Memory B cell (primary cell): ENCODE data around the gene PLB1.

ENCODE experiments used
- ATAC-seq: fragments of 150-1000 bp; cut with Tn5 transposase; 2 replicates; pipeline ENCODE4 v1.10.0; 2021; ENCODE audit warnings: low read depth, mild to moderate bottlenecking, moderate library complexity
- DNase-seq, 2 donors: peaks; one replicate each; pipeline ENCODE4 v3.0.0; 2022; ENCODE audit warnings: low spot score in 2 of 2
- H3K27ac Mint-ChIP-seq: one replicate; pipeline ENCODE4 v1.8.0; 2022; ENCODE audit warnings: mild to moderate bottlenecking, moderate library complexity, mixed read lengths
- H3K27me3 Mint-ChIP-seq: one replicate; pipeline ENCODE4 v1.8.0; 2022; ENCODE audit warnings: mixed read lengths
- H3K36me3 Mint-ChIP-seq: one replicate; pipeline ENCODE4 v1.8.0; 2022; ENCODE audit warnings: mild to moderate bottlenecking, mixed read lengths
- H3K4me1 Mint-ChIP-seq: one replicate; pipeline ENCODE4 v1.8.0; 2022; ENCODE audit warnings: mixed read lengths
- H3K4me3 Mint-ChIP-seq: one replicate; pipeline ENCODE4 v1.8.0; 2022; ENCODE audit warnings: mild to moderate bottlenecking, moderate library complexity, mixed read lengths
- H3K9me3 Mint-ChIP-seq: one replicate; pipeline ENCODE4 v1.8.0; 2022; ENCODE audit warnings: mixed read lengths

PLB1 gene

GRCh38 chr2:28645553-28645952 is 149.7 kb downstream of the PLB1 start:
- Mint-ChIP-seq H3K4me1 (peaks cover 8% of the 10 kb centered on the region), H3K9me3 (no peaks in the 10 kb centered on the region), H3K27me3 (no peaks in the 10 kb centered on the region), H3K27ac (no peak overlapping the region), H3K4me3 (no peak overlapping the region), H3K36me3 (no peaks in the 10 kb centered on the region)
- no peak for DNase-seq
- no peak for ATAC-seq

- H3K27me3 Mint-ChIP-seq = no peaks in the 10 kb centered on the region
- peak; percentile 73 for ATAC-seq
- H3K4me1 Mint-ChIP-seq = peaks cover 8% of the 10 kb centered on the region
- H3K9me3 Mint-ChIP-seq = no peaks in the 10 kb centered on the region
- H3K36me3 Mint-ChIP-seq = no peaks in the 10 kb centered on the region
- DNase-seq = no peak
- H3K27ac Mint-ChIP-seq = no peak overlapping the region
- no peak overlapping the region for H3K4me3 Mint-ChIP-seq
Observed at GRCh38 chr2:28647682-28648081, 151.8 kb downstream of the PLB1 start.

- ATAC-seq = peak; percentile 28
- H3K4me3 Mint-ChIP-seq = no peak overlapping the region
- H3K9me3 Mint-ChIP-seq = no peaks in the 10 kb centered on the region
Observed at GRCh38 chr2:28648147-28648546, 152.3 kb downstream of the PLB1 start.

GRCh38 chr2:28648671-28649395 is 153.0 kb downstream of the PLB1 start:
- ATAC-seq (no peak), DNase-seq (no peak)
- peak overlapping the region; percentile 45 for H3K27ac Mint-ChIP-seq
- no peak overlapping the region for H3K4me3 Mint-ChIP-seq
- peaks cover 8% of the 10 kb centered on the region for H3K4me1 Mint-ChIP-seq
- H3K36me3 Mint-ChIP-seq = no peaks in the 10 kb centered on the region
- H3K27me3 Mint-ChIP-seq = no peaks in the 10 kb centered on the region
- no peaks in the 10 kb centered on the region for H3K9me3 Mint-ChIP-seq

More at GRCh38 chr2:28648147-28648546, 152.3 kb downstream of the PLB1 start:
- H3K27me3 Mint-ChIP-seq = no peaks in the 10 kb centered on the region
- peaks cover 8% of the 10 kb centered on the region for H3K4me1 Mint-ChIP-seq
- H3K27ac Mint-ChIP-seq = peak overlapping the region; percentile 45
- no peaks in the 10 kb centered on the region for H3K36me3 Mint-ChIP-seq
- no peak for DNase-seq

- no peak overlapping the region for H3K27ac Mint-ChIP-seq
- DNase-seq = no peak
Observed at GRCh38 chr2:28649481-28650265, 153.8 kb downstream of the PLB1 start.

GRCh38 chr2:28650266-28650584 is 154.4 kb downstream of the PLB1 start:
- H3K27ac Mint-ChIP-seq = no peak overlapping the region

More at GRCh38 chr2:28649481-28650265, 153.8 kb downstream of the PLB1 start:
- H3K4me1 Mint-ChIP-seq = peaks cover 8% of the 10 kb centered on the region
- H3K27me3 Mint-ChIP-seq = no peaks in the 10 kb centered on the region
- no peaks in the 10 kb centered on the region for H3K36me3 Mint-ChIP-seq
- no peak for ATAC-seq
- H3K4me3 Mint-ChIP-seq = no peak overlapping the region
- no peaks in the 10 kb centered on the region for H3K9me3 Mint-ChIP-seq

GRCh38 chr2:28652217-28652616 is 156.4 kb downstream of the PLB1 start:
- DNase-seq (no peak), ATAC-seq (no peak)
- H3K4me3 Mint-ChIP-seq = no peak overlapping the region
- H3K4me1 Mint-ChIP-seq = peaks cover 11% of the 10 kb centered on the region
- no peaks in the 10 kb centered on the region for H3K36me3 Mint-ChIP-seq
- H3K27me3 Mint-ChIP-seq = peaks cover 2% of the 10 kb centered on the region
- no peak overlapping the region for H3K27ac Mint-ChIP-seq
- H3K9me3 Mint-ChIP-seq = no peaks in the 10 kb centered on the region

More at GRCh38 chr2:28650266-28650584, 154.4 kb downstream of the PLB1 start:
- H3K4me1 Mint-ChIP-seq = peaks cover 8% of the 10 kb centered on the region
- no peak overlapping the region for H3K4me3 Mint-ChIP-seq
- H3K9me3 Mint-ChIP-seq = no peaks in the 10 kb centered on the region
- no peaks in the 10 kb centered on the region for H3K27me3 Mint-ChIP-seq
- H3K36me3 Mint-ChIP-seq = no peaks in the 10 kb centered on the region
- DNase-seq (no peak), ATAC-seq (no peak)

GRCh38 chr2:28653892-28654662 is 158.2 kb downstream of the PLB1 start:
- no peaks in the 10 kb centered on the region for H3K9me3 Mint-ChIP-seq
- H3K27me3 Mint-ChIP-seq = peaks cover 4% of the 10 kb centered on the region
- H3K4me3 Mint-ChIP-seq = no peak overlapping the region
- DNase-seq (no peak), ATAC-seq (no peak)
- no peaks in the 10 kb centered on the region for H3K36me3 Mint-ChIP-seq
- H3K4me1 Mint-ChIP-seq = peaks cover 7% of the 10 kb centered on the region
- no peak overlapping the region for H3K27ac Mint-ChIP-seq

GRCh38 chr2:28654663-28655320 is 158.9 kb downstream of the PLB1 start:
- no peak overlapping the region for H3K4me3 Mint-ChIP-seq
- H3K4me1 Mint-ChIP-seq = peaks cover 7% of the 10 kb centered on the region
- no peaks in the 10 kb centered on the region for H3K36me3 Mint-ChIP-seq
- ATAC-seq (no peak), DNase-seq (no peak)
- no peak overlapping the region for H3K27ac Mint-ChIP-seq
- H3K9me3 Mint-ChIP-seq = no peaks in the 10 kb centered on the region
- peaks cover 4% of the 10 kb centered on the region for H3K27me3 Mint-ChIP-seq

GRCh38 chr2:28656937-28657615 is 161.2 kb downstream of the PLB1 start:
- H3K27me3 Mint-ChIP-seq = peaks cover 4% of the 10 kb centered on the region
- H3K4me1 Mint-ChIP-seq = peaks cover 3% of the 10 kb centered on the region
- H3K4me3 Mint-ChIP-seq = no peak overlapping the region
- DNase-seq = no peak
- H3K27ac Mint-ChIP-seq = no peak overlapping the region
- no peaks in the 10 kb centered on the region for H3K36me3 Mint-ChIP-seq
- no peak for ATAC-seq
- H3K9me3 Mint-ChIP-seq = no peaks in the 10 kb centered on the region

GRCh38 chr2:28658369-28658768 is 162.5 kb downstream of the PLB1 start:
- H3K4me3 Mint-ChIP-seq = no peak overlapping the region
- H3K9me3 Mint-ChIP-seq = no peaks in the 10 kb centered on the region
- H3K27me3 Mint-ChIP-seq = peaks cover 4% of the 10 kb centered on the region
- peaks cover 3% of the 10 kb centered on the region for H3K4me1 Mint-ChIP-seq
- ATAC-seq (no peak), DNase-seq (no peak)
- H3K36me3 Mint-ChIP-seq = no peaks in the 10 kb centered on the region
- H3K27ac Mint-ChIP-seq = no peak overlapping the region

GRCh38 chr2:28659127-28659526 is 163.3 kb downstream of the PLB1 start:
- H3K4me1 Mint-ChIP-seq = peaks cover 3% of the 10 kb centered on the region
- no peak overlapping the region for H3K4me3 Mint-ChIP-seq
- DNase-seq (no peak), ATAC-seq (no peak)
- no peaks in the 10 kb centered on the region for H3K36me3 Mint-ChIP-seq
- H3K27me3 Mint-ChIP-seq = peaks cover 4% of the 10 kb centered on the region
- no peaks in the 10 kb centered on the region for H3K9me3 Mint-ChIP-seq
- H3K27ac Mint-ChIP-seq = no peak overlapping the region

- DNase-seq = no peak
- no peak overlapping the region for H3K27ac Mint-ChIP-seq
Observed at GRCh38 chr2:28661589-28662001, 165.7 kb downstream of the PLB1 start.

More at GRCh38 chr2:28661589-28662001, 165.7 kb downstream of the PLB1 start:
- no peak for ATAC-seq
- H3K4me3 Mint-ChIP-seq = no peak overlapping the region
- peaks cover 5% of the 10 kb centered on the region for H3K27me3 Mint-ChIP-seq
- H3K9me3 Mint-ChIP-seq = no peaks in the 10 kb centered on the region
- H3K4me1 Mint-ChIP-seq = no peaks in the 10 kb centered on the region
- H3K36me3 Mint-ChIP-seq = no peaks in the 10 kb centered on the region
